GM18511 (cell line): Measurements from ENCODE around the gene DUSP2.

Experiments used
- ATAC-seq: cut with Tn5 transposase; IDR thresholded peaks from one replicate; pipeline ENCODE4 v1.9.1; 2021; ENCODE audit warnings: mild to moderate bottlenecking, moderate library complexity; ENCODE audit not compliant: unreplicated experiment

The DUSP2 gene

DNA sequence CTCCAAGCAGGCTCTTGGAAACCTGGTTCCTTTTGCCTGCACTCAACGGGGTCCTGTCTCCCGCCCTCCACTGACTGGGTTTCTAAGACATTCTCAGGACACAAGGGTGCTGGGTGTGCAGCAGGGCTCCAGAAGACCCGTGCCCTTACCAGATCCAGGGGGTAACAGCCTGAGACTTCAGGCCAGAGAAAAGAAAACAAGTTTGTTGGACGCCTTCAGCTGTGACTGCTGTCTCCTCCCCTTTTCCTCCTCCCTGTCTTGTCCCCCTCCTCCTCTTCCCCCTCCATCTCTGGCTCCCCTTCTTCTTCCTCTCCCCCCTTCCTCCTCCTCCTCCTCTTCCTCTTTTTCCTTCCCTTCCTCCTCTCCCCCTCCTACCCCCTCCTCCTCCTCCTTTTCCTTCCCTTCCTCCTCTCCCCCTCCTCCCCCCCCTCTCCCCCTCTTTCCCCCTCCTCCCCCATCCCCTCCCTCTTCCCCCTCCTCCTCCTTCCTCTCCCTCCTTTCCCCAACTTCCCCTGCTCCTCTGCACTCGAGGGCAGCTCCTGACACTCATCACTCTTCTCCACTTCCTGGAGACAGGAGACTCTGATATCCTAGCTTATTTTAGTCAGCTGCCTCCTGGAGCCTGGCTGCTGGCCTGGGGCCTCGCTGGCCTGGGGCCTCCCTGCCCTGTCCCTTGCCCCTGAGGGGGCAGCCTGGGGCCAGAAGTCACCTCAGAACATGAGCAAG lies 41.3 kb downstream of the DUSP2 start:
- no peak for ATAC-seq

GRCh38 chr2:96103187-96103601 lies 42.0 kb downstream of the DUSP2 start:
- ATAC-seq = no peak

- ATAC-seq = no peak
These were observed 42.5 kb downstream of the DUSP2 start for GRCh38 chr2:96102596-96103186.

GRCh38 chr2:96100893-96101304 lies 44.3 kb downstream of the DUSP2 start:
- ATAC-seq = no peak

- no peak for ATAC-seq
These were observed 45.1 kb downstream of the DUSP2 start for GRCh38 chr2:96099861-96100798.

DNA sequence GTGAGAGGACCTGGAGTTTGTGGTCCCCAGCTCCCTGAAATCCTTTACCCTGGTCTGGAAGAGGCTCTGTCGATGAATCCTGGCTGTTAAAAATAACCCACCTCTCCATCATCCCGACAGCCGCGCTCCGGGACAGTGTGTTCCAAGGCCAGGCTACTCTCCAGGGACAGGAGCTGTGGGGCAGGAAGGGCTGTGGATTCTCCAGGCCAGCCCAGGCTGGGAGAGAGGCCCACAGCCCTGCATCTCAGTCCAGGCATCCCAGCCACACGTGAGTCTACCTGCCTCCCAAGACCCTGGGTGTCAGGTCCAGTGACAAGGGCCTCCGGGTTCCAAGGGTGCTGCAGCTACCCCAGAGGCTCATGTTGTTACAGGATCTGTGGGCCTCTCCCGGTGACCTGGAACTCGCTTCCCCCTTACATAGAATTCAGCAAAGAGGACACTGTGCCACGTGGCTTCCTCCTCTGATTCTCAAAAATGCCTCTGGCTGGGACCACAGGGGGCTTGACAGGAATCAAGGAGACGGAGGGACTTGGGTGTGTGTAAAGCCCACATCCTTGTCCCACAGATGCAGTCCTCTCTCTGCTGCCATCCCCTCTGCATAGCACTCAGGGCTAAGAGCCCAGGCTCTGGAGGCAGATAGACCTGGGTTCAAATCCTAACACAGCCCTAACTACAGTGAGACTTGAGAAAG lies 46.2 kb downstream of the DUSP2 start:
- no peak for ATAC-seq

- ATAC-seq = no peak
These were observed 47.1 kb downstream of the DUSP2 start for GRCh38 chr2:96097951-96098823.

- no peak for ATAC-seq
These were observed 47.8 kb downstream of the DUSP2 start for GRCh38 chr2:96097441-96097840.

DNA sequence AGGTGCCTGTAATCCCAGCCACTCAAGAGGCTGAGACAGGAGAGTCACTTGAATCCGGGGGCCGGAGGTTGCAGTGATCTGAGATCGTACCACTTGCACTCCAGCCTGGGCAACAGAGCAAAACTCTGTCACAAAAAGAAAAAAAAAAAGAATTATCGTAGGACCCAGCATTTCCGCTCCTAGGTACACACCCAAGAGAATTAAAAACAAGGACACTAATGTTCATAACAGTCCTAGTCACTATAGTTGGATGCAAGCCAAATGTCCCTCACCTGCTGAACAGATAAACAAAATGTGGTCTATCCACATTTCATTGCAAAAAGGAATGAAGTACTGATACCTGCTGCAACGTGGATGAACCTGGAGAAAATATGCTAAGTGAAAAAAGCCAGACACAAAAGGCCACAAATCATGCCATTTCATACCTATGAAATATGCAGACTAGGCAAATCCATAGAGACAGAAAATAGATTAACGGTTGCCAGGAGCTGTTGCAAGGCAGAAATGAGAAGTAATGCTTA lies 50.1 kb downstream of the DUSP2 start:
- no peak for ATAC-seq

DNA sequence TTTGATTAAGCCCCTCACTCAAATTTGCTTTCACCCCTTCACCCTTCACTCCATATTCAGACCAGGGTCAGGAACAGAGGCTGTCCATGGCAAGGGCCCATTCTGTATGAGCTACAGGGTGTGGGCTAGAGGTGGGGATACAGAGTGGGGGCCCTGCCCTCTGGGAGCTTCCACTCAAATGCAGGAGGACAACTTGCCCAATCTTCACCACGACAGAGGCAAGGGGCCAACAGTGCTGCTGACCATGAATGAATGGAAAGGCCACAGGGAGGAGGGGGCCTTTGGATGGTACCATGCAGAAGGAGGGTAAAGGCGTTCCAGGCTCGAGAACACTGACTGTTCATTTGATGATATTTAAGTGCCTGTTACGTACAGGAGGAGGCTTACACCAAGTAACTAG lies 51.7 kb downstream of the DUSP2 start:
- no peak for ATAC-seq
